HepG2 (cell line): ENCODE data around the gene MRPL30. TPM values are rescaled to one million over a fixed set of nuclear protein-coding genes. Genes with fewer than 3 reads are reported as not detected.

ENCODE experiments used
- HMGA1 ChIP-seq: sonication (generic); formaldehyde crosslinking; conservative IDR thresholded peaks from 2 replicates; pipeline ENCODE4 v1.4.0; 2020; ENCODE audit warnings: missing genetic modification reagents
- IRX3 ChIP-seq: sonication (generic); formaldehyde crosslinking; IDR thresholded peaks from 2 replicates; pipeline ENCODE4 v1.8.1; 2023; ENCODE audit warnings: mild to moderate bottlenecking, low read depth, missing genetic modification reagents, borderline replicate concordance
- SYNCRIP ChIP-seq: fragments of 200-400 bp; formaldehyde crosslinking; IDR thresholded peaks from 2 replicates; pipeline ENCODE4 v1.6.1; 2018; ENCODE audit warnings: mild to moderate bottlenecking, low read depth, low read length; ENCODE audit not compliant: insufficient read depth
- polyA plus RNA-seq, 8 experiments: library from polyadenylated mRNA; depleted of rRNA in 3 of 8; stranded (reverse) in 7 of 8; unstranded in 1 of 8; fragments of >200 nt; fragmentation: Illumina TruSeq in 4 of 8; extraction: Trizol in 4 of 8; gene quantifications; 2 replicates each; pipeline versions ENCODE4 v1.2.1 to v1.2.3, GENCODE V29; 2011 to 2016; ENCODE audit warnings: low read depth in 4 of 8, missing spikeins in 1 of 8, mixed read lengths in 1 of 8; ENCODE audit not compliant: insufficient read depth in 1 of 8
- total RNA-seq, 5 experiments: library from RNA; depleted of rRNA; stranded (reverse); fragments of >200 nt; fragmentation: Illumina TruSeq; extraction: Trizol; gene quantifications; 2 replicates each; pipeline ENCODE4 v1.2.3, GENCODE V29; 2016; ENCODE audit warnings: low read depth in 1 of 5
- TF ChIP-seq, protein P1 (sequence below): sonication (generic); formaldehyde crosslinking; IDR thresholded peaks from 2 replicates; pipeline ENCODE4 v1.4.0; 2020; ENCODE audit warnings: missing genetic modification reagents, mild to moderate bottlenecking, borderline replicate concordance
- TF ChIP-seq, protein P2 (sequence below): sonication (generic); formaldehyde crosslinking; IDR thresholded peaks from 2 replicates; pipeline ENCODE4 v1.5.1; 2020; ENCODE audit warnings: missing genetic modification reagents, mild to moderate bottlenecking, borderline replicate concordance
- TF ChIP-seq, protein P3 (sequence below): sonication (generic); formaldehyde crosslinking; IDR thresholded peaks from 2 replicates; pipeline ENCODE4 v1.4.0; 2020; ENCODE audit warnings: mild to moderate bottlenecking, missing genetic modification reagents
- TF ChIP-seq, protein P4 (sequence below): sonication (generic); formaldehyde crosslinking; IDR thresholded peaks from 2 replicates; pipeline ENCODE4 v1.5.0; 2020; ENCODE audit warnings: mild to moderate bottlenecking, missing genetic modification reagents, moderate library complexity
- TF ChIP-seq, protein P5 (sequence below): sonication (generic); formaldehyde crosslinking; IDR thresholded peaks from 2 replicates; pipeline ENCODE4 v1.4.0; 2020; ENCODE audit warnings: missing genetic modification reagents, mild to moderate bottlenecking, borderline replicate concordance
- TF ChIP-seq, protein P6 (sequence below): sonication (generic); formaldehyde crosslinking; IDR thresholded peaks from 2 replicates; pipeline ENCODE4 v1.4.0; 2020; ENCODE audit warnings: missing genetic modification reagents; ENCODE audit errors: not compliant biosample characterization
- TF ChIP-seq, protein P7 (sequence below): sonication (generic); formaldehyde crosslinking; IDR thresholded peaks from 2 replicates; pipeline ENCODE4 v1.5.0; 2020; ENCODE audit warnings: mild to moderate bottlenecking, low read depth, missing genetic modification reagents, borderline replicate concordance
- TF ChIP-seq, protein P8 (sequence below): IDR thresholded peaks from 2 replicates; pipeline ENCODE4 v1.6.1; 2018; ENCODE audit warnings: missing genetic modification reagents, mild to moderate bottlenecking, missing compliant biosample characterization

Gene MRPL30
- total and polyA plus RNA-seq, 2 of the 13 experiments (the other 11 are each of a cell fraction or from before 2014, with no cell fraction given): 30.2 to 75.3 TPM

DNA sequence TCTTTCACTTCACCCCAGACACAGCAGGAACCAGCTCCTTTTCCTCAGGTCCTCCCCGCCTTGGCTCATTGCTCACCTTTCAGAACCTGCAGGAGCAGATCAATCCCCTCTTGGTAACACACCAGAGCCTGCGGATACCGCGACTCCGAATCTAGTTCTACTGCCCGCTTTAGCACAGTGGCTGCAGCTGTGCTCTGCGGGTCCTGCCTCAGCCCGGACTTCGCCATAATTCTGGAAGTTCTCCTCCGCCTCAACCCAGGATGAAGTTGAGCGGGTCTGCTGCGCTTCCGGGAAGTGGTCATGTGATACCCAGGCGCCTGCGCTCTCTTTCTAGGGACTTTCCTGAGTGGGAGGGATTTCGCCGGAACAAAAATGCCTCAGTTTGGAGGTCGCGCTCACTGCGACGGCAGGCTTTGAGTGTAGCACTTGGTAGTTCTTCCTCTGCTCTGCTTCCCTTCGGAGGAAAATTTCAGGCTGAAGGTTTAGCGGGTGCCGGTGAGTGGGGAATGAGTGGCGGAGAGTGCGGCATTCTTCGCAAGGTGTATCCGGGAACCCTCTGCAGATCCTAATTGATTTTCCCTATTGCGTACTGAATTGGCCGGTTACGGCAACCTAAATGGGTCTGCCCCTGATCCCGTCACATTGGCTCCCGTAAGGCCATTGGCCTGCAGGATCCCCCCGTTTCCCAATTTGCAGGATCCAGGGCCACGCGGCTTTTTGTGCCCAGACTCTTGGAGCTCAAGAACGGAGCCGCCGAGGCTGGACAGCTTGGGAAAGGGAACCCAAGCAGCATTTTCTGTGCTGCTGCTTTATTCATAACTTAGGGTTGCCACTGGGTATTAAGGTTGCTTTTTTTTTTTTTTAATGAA lies at the start of gene MRPL30, which contains the start of gene MITD1 (continued):
- TF ChIP-seq, protein P1, sequence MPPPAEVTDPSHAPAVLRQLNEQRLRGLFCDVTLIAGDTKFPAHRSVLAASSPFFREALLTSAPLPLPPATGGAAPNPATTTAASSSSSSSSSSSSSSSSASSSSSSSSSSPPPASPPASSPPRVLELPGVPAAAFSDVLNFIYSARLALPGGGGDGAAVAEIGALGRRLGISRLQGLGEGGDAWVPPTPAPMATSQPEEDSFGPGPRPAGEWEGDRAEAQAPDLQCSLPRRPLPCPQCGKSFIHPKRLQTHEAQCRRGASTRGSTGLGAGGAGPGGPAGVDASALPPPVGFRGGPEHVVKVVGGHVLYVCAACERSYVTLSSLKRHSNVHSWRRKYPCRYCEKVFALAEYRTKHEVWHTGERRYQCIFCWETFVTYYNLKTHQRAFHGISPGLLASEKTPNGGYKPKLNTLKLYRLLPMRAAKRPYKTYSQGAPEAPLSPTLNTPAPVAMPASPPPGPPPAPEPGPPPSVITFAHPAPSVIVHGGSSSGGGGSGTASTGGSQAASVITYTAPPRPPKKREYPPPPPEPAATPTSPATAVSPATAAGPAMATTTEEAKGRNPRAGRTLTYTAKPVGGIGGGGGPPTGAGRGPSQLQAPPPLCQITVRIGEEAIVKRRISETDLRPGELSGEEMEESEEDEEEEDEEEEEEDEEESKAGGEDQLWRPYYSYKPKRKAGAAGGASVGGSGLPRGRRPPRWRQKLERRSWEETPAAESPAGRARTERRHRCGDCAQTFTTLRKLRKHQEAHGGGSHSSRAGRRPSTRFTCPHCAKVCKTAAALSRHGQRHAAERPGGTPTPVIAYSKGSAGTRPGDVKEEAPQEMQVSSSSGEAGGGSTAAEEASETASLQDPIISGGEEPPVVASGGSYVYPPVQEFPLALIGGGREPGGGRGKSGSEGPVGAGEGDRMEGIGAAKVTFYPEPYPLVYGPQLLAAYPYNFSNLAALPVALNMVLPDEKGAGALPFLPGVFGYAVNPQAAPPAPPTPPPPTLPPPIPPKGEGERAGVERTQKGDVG (CRISPR knock-in tag): peak; percentile 97
- no peak for TF ChIP-seq SYNCRIP
- TF ChIP-seq, protein P2, sequence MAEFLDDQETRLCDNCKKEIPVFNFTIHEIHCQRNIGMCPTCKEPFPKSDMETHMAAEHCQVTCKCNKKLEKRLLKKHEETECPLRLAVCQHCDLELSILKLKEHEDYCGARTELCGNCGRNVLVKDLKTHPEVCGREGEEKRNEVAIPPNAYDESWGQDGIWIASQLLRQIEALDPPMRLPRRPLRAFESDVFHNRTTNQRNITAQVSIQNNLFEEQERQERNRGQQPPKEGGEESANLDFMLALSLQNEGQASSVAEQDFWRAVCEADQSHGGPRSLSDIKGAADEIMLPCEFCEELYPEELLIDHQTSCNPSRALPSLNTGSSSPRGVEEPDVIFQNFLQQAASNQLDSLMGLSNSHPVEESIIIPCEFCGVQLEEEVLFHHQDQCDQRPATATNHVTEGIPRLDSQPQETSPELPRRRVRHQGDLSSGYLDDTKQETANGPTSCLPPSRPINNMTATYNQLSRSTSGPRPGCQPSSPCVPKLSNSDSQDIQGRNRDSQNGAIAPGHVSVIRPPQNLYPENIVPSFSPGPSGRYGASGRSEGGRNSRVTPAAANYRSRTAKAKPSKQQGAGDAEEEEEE (CRISPR knock-in tag): no peak
- TF ChIP-seq, protein P3, sequence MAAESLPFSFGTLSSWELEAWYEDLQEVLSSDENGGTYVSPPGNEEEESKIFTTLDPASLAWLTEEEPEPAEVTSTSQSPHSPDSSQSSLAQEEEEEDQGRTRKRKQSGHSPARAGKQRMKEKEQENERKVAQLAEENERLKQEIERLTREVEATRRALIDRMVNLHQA (CRISPR knock-in tag): no peak
- TF ChIP-seq, protein P4, sequence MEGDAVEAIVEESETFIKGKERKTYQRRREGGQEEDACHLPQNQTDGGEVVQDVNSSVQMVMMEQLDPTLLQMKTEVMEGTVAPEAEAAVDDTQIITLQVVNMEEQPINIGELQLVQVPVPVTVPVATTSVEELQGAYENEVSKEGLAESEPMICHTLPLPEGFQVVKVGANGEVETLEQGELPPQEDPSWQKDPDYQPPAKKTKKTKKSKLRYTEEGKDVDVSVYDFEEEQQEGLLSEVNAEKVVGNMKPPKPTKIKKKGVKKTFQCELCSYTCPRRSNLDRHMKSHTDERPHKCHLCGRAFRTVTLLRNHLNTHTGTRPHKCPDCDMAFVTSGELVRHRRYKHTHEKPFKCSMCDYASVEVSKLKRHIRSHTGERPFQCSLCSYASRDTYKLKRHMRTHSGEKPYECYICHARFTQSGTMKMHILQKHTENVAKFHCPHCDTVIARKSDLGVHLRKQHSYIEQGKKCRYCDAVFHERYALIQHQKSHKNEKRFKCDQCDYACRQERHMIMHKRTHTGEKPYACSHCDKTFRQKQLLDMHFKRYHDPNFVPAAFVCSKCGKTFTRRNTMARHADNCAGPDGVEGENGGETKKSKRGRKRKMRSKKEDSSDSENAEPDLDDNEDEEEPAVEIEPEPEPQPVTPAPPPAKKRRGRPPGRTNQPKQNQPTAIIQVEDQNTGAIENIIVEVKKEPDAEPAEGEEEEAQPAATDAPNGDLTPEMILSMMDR (CRISPR knock-in tag): peak; percentile 33; the same call in 1 of the 2 replicates
- TF ChIP-seq, protein P5, sequence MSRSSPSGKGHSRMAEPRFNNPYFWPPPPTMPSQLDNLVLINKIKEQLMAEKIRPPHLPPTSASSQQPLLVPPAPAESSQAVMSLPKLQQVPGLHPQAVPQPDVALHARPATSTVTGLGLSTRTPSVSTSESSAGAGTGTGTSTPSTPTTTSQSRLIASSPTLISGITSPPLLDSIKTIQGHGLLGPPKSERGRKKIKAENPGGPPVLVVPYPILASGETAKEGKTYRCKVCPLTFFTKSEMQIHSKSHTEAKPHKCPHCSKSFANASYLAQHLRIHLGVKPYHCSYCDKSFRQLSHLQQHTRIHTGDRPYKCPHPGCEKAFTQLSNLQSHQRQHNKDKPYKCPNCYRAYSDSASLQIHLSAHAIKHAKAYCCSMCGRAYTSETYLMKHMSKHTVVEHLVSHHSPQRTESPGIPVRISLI (CRISPR knock-in tag): no peak
- TF ChIP-seq, protein P6, sequence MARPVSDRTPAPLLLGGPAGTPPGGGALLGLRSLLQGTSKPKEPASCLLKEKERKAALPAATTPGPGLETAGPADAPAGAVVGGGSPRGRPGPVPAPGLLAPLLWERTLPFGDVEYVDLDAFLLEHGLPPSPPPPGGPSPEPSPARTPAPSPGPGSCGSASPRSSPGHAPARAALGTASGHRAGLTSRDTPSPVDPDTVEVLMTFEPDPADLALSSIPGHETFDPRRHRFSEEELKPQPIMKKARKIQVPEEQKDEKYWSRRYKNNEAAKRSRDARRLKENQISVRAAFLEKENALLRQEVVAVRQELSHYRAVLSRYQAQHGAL (CRISPR knock-in tag): no peak
- TF ChIP-seq, protein P7, sequence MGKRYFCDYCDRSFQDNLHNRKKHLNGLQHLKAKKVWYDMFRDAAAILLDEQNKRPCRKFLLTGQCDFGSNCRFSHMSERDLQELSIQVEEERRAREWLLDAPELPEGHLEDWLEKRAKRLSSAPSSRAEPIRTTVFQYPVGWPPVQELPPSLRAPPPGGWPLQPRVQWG: no peak
- TF ChIP-seq IRX3: peak; percentile 80; the same call in 1 of the 2 replicates
- no peak for TF ChIP-seq HMGA1 (CRISPR knock-in tag)
- TF ChIP-seq, protein P8, sequence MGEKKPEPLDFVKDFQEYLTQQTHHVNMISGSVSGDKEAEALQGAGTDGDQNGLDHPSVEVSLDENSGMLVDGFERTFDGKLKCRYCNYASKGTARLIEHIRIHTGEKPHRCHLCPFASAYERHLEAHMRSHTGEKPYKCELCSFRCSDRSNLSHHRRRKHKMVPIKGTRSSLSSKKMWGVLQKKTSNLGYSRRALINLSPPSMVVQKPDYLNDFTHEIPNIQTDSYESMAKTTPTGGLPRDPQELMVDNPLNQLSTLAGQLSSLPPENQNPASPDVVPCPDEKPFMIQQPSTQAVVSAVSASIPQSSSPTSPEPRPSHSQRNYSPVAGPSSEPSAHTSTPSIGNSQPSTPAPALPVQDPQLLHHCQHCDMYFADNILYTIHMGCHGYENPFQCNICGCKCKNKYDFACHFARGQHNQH: peak; percentile 97
